Subcutaneous adipose tissue (tissue), 4 donors: ENCODE measurements around the gene TCF15. TPM values are rescaled to one million over a fixed set of nuclear protein-coding genes. Genes with fewer than 3 reads are reported as not detected.

ENCODE experiments used
- total RNA-seq, 4 donors: library from RNA; depleted of rRNA; stranded (reverse); fragments of >200 nt; gene quantifications; one replicate each; pipeline ENCODE4 v1.1.0, GENCODE V29; 2016
- TF ChIP-seq, protein P1 (sequence below): fragments of 450-650 bp; IDR thresholded peaks from one replicate; pipeline ENCODE4 v1.5.1; 2016; ENCODE audit warnings: low read depth, mild to moderate bottlenecking, control low read depth, antibody characterized with exemption, moderate library complexity

TCF15 gene
- total RNA-seq, 4 donors from 2014 or later = 0.34 to 3.4 (median 2.3) TPM

DNA sequence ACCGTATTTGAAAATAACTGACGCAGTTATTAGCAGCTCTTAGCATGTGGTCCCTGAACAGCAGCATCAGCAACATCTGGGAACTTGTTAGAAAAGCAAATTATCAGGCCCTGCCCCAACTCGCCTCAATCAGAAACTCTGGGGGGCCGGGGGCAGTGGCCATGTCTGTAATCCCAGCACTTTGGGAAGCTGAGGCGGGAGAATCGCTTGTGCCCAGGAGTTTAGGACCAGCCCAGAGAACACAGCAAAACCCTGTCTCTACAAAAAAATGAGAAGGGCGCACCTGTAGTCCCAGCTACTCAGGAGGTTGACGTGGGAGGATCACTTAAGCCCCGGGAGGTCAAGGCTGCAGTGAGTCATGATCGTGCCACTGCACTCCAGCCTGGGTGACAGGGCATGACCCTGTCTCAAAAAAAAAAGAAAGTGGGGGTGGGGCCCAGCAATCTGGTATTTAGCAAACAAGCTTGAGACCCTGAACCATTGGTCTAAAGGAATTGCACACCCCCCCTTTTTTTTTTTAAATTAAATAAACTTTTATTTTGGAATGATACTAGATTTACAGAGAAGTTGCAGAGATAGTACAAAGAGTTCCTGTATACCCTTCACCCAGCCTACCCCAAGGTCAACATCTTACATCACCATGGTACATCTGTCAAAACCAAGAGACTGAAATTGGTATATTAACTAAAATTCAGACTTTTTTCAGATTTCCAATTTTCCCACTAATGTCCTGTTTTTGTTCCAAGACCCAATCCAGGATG, 36.2 kb upstream of the TCF15 start:
- TF ChIP-seq, protein P1, sequence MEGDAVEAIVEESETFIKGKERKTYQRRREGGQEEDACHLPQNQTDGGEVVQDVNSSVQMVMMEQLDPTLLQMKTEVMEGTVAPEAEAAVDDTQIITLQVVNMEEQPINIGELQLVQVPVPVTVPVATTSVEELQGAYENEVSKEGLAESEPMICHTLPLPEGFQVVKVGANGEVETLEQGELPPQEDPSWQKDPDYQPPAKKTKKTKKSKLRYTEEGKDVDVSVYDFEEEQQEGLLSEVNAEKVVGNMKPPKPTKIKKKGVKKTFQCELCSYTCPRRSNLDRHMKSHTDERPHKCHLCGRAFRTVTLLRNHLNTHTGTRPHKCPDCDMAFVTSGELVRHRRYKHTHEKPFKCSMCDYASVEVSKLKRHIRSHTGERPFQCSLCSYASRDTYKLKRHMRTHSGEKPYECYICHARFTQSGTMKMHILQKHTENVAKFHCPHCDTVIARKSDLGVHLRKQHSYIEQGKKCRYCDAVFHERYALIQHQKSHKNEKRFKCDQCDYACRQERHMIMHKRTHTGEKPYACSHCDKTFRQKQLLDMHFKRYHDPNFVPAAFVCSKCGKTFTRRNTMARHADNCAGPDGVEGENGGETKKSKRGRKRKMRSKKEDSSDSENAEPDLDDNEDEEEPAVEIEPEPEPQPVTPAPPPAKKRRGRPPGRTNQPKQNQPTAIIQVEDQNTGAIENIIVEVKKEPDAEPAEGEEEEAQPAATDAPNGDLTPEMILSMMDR = no peak

DNA sequence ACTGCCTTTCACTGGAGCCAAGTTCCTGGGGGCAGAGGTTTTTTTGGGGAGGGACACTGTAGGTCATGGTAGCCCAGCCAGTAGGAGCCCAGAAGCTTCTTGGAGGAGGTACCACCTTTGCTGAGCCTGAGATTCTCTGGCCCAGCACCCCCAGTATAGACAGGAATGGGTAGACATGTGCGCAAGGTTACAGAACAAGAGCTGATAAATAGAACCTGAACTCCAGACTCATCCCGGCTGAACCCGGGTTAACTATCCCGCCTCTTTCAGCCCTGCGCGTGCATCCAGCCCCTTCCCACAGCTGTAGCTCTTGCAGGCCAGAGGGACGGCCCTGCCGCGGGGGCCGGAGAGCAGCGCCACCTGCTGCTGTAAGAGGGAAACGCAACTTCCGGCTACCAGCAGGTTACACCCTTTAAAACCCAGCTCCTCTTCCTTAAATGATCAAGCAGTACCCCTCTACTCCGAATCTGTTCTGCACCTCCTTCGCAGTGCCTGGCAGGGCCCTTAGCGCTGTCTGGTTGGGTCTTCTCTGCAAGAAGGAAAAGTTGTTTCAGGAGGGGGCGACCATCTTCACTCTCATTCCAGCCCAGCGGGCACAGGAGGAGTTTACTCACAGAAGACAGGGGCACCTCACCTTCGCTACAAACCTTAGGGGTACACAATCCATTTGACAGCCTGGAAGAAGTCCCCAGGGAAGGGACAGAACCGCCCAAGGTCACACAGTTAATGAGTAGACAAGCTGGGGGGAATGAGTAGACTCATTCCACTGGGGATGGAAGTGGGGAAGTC, 35.4 kb upstream of the TCF15 start:
- TF ChIP-seq, protein P1 = no peak

DNA sequence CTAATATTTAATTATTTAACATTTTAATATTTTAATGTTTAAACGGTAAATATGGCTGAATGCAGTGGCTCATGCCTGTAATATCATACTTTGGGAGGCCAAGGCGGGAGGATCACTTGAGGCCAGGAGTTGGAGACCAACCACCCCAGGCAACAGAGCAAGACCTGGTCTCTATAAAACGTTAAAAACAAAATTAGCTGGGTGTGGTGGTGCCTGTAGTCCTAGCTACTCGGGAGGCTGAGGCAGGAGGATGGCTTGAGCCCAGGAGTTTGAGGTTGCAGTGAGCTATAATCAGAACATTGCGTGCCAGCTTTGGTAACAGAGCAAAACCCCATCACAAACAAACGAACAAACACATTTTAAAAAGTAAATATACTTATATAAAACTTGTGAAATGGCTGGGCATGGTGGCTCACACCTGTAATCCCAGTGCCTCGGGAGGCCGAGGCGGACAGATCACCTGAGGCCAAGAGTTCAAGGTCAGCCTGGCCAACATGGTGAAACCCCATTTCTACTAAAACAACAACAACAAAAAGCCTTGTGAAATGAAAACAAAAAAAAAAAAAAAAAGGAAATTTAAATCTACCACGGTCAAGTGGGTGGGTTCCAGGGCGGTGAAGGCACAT, 34.7 kb upstream of the TCF15 start:
- TF ChIP-seq, protein P1 = no peak

DNA sequence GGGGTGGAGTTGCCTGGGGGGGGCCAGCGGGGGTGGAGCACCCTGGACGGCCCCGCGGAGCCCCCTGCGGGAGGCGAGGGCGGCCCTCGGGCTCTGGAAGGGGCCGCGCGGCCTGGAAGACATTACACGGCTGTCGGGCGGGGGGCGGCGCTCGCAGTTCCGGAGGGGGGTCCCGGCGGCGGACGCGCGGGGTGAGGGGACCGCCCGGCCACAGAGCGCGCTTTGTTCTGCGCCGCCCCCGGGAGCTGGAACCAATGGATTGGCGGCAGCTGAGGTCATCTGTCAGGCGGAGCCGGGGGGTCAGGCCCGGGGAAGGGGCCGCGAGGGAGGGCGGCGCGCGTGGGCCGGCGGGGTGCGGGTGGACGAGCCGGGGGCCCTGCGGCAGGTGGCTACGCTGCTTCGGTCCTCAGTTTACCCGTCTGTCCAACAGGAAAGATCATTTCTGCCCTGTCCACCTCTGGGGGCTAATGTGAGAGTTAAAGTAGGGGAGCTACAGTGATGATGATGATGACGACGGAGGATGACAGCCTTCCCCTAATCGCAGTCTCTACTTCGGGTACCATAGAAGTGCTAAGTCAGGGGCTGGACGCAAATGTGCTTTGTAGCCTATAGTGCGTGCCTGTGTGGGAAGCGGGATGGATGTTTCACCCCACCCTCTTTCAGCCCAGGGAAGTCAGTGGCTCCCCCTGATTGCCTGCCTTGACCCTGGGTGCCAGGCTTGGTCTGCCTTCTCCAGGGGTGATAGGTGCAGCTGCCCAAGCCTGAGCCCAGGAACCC, 32.5 kb upstream of the TCF15 start:
- TF ChIP-seq, protein P1 = no peak

DNA sequence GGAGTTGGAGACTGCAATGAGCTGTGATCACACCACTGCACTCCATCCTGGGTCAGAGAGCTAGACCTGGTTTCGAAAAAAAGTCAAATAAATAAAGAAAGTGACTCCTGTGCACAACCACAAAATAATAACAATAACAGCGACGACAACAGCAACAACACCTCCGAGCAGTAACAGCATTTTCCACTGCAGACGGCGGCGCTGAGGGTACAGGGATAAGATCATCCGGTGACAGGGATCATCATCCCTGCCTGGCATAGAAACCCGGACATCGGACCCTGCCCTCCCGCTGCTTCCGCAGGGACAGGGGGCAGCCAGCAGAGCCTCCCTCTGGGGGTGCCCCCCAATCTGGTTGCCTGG, 31.4 kb upstream of the TCF15 start:
- TF ChIP-seq, protein P1 = no peak

DNA sequence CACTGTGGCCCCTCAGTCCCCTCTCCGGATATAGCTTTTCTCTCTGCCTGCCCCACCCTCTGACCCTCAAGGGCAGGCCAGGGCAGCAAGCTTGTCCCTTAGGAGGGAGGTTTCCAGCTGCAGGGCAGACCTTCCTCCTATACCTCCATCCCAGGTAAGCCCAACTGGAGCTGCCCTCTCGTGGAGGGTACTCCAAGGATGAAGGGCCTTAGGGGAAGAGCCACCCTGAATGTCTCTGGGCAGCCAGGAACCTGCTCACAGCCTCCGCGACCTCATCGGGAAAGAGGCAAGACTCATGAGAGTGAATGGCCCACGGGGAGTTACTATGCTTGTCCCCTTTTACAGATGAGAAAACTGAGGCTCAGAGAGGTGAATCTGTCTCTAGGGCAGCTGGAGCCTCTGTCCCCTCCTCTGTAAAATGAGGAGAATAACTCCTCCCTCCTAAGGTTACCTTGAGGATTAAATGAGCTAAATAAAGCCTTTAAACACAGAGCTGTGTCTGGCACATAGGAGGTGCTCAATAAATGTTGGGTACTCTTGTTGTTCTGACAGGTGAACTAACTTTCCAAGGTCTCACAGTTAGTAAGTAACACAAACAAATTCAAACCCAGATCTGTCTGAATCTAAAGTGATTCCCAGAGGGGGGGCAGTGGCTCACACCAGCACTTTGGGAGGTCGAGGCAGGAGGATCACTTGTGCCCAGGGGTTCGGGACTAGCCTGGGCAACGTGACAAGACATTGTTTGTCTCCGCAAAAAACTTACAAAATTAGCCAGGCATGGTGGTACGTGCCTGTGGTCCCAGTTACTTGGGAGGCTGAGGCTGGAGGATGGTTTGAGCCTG, 30.8 kb upstream of the TCF15 start:
- TF ChIP-seq, protein P1 = no peak
